ENCODE data around the gene PPIB.

PPIB gene

GRCh38 chr15:64164436-64164835 is 1.6 kb upstream of the PPIB start:
- TF ChIP-seq CTCF (IDR thresholded peaks at IDR 0.05): no peak
- Histone ChIP-seq H3K27ac (no peak overlapping the region), H3K4me3 (no peak overlapping the region)
- no peak for DNase-seq (ENCODE audit: low spot score)

GRCh38 chr15:64163659-64164362 is 989 bp upstream of the PPIB start:
- peak overlapping the region; percentile 92 for H3K4me3 ChIP-seq
- DNase-seq (ENCODE audit: low spot score): no peak
- H3K27ac ChIP-seq: peak overlapping the region; percentile 40 to 90
- no peak for TF ChIP-seq CTCF (IDR thresholded peaks at IDR 0.05)

GRCh38 chr15:64162478-64162868 is 349 bp downstream of the PPIB start:
- DNase-seq (ENCODE audit: low spot score): no peak
- Histone ChIP-seq H3K4me3 (peak overlapping the region; percentile 92), H3K27ac (peak overlapping the region; percentile 55 to 90)
- TF ChIP-seq CTCF (IDR thresholded peaks at IDR 0.05): no peak

- no peak for TF ChIP-seq CTCF (IDR thresholded peaks at IDR 0.05)
- H3K4me3 ChIP-seq: peak overlapping the region; percentile 92
- H3K27ac ChIP-seq: peak overlapping the region; percentile 55 to 90
- DNase-seq (ENCODE audit: low spot score): no peak
Measured at GRCh38 chr15:64161688-64162477, 939 bp downstream of the PPIB start.

- Histone ChIP-seq H3K27ac (no peak overlapping the region), H3K4me3 (no peak overlapping the region)
- DNase-seq (ENCODE audit: low spot score): peak; percentile 63
- no peak for TF ChIP-seq CTCF (IDR thresholded peaks at IDR 0.05)
Measured at GRCh38 chr15:64158363-64159134, 4.3 kb downstream of the PPIB start.

- Histone ChIP-seq H3K4me3 (no peak overlapping the region), H3K27ac (no peak overlapping the region)
- no peak for TF ChIP-seq CTCF (IDR thresholded peaks at IDR 0.05)
- peak; percentile 53 for DNase-seq (ENCODE audit: low spot score)
Measured at GRCh38 chr15:64157599-64158125, 5.2 kb downstream of the PPIB start.
